GM12875 (cell line): ENCODE results near the gene STK32B.

ENCODE experiments used
- H3K4me3 ChIP-seq: one replicate; pipeline ENCODE4 v1.5.1; 2011; ENCODE audit warnings: low read depth, low read length, control low read depth
- TF ChIP-seq, protein P1 (sequence below): IDR thresholded peaks from 2 replicates; pipeline ENCODE4 v1.5.1; 2011; ENCODE audit warnings: low read depth, mild to moderate bottlenecking, control low read depth, inconsistent platforms, low read length, moderate library complexity, borderline replicate concordance; ENCODE audit not compliant: insufficient read depth

Gene STK32B

DNA sequence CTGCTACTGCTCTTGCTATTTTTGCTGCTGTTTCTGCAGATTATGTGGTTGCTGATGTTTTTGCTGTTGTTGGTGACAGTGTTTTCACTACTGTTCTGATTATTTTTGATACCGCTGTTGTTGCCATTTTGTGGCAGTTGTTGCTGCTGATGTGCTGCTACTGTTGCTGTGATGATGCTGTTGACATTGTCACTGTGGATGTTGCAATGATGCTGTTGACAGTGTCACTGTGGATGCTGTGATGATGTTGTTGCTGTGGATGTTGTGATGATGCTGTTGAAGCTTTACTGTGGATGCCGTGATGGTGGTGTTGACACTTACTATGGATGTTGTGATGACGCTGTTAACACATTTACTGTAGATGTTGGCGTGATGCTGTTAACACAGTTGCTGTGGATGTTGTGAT, 476.8 kb downstream of the STK32B start:
- TF ChIP-seq, protein P1, sequence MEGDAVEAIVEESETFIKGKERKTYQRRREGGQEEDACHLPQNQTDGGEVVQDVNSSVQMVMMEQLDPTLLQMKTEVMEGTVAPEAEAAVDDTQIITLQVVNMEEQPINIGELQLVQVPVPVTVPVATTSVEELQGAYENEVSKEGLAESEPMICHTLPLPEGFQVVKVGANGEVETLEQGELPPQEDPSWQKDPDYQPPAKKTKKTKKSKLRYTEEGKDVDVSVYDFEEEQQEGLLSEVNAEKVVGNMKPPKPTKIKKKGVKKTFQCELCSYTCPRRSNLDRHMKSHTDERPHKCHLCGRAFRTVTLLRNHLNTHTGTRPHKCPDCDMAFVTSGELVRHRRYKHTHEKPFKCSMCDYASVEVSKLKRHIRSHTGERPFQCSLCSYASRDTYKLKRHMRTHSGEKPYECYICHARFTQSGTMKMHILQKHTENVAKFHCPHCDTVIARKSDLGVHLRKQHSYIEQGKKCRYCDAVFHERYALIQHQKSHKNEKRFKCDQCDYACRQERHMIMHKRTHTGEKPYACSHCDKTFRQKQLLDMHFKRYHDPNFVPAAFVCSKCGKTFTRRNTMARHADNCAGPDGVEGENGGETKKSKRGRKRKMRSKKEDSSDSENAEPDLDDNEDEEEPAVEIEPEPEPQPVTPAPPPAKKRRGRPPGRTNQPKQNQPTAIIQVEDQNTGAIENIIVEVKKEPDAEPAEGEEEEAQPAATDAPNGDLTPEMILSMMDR: no peak
- H3K4me3 ChIP-seq: no peak overlapping the region

DNA sequence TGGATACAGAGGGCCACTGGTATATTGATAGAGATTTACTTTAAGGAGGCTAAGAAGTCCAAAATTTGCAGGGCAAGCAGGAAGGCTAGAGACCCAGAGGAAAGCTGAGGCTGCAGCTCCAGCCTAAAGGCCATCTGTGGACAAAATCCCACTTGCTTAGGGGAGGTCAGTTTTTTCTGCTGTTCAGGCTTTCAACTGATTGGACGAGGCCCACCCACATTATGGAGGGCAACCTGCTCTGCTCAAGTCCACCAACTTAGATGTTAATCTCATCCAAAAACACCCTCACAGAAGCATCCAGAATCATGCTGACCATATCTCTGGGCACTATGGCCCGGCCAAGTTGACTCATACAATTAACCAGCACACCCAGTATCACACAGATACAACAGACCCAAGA, 480.8 kb downstream of the STK32B start:
- TF ChIP-seq, protein P1: no peak
- H3K4me3 ChIP-seq: no peak overlapping the region

DNA sequence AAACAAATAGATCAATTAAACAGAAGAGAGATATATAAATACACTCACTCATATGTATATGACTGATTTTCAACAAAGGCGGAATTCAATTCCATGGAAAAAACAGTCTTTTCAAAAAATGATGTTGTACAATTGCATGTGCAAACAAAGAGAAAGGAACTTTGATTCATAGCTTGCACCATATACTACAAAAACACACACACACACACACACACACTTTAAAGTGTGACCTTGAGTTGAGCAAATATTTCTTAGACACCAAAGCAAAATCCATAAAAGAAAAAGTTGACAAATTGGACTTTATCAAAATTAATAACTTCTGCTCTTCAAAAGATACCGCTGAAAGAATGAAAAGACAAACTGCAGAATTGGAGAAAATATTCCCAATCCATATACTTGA, 488.3 kb downstream of the STK32B start:
- TF ChIP-seq, protein P1: no peak
- no peak overlapping the region for H3K4me3 ChIP-seq

DNA sequence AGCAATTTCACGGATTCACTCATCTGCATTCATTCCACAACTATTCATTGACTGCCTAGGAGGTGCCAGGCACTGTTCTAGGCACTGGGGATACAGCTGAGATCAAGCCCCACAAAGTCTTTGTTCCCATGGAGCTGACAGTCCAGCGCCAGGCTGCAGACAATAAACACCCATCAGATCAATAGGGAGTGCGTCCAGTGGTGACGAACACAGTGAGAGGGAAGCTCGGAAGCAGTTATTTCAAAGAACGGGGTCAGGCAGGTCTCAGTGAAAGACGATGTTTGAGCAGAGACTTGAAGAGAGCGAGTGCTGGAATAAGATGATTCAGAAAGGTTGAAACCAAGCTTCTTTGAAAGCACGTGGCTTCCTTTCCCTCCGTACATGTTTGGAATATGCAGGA, 489.9 kb downstream of the STK32B start:
- TF ChIP-seq, protein P1: no peak
- H3K4me3 ChIP-seq: no peak overlapping the region

DNA sequence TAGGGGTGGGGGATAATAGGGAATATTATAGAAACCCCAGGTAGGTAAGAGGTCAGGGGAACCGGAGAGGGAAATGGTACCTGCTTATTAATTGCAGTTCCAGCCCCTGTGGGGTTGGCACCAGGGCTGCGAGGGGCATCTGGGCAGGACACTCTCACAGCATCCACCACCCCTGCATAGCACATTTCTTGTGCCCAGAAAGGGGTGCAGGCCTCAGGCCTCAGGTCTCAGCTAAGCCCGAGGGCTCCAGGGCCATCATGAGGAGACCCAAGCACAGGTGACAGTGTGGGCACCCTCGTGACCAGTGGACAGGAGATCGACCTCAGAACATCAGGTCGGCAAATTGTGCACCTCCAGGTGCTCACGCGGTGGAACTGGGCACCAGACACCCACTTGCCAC, 492.4 kb downstream of the STK32B start:
- H3K4me3 ChIP-seq: no peak overlapping the region
- TF ChIP-seq, protein P1: no peak

DNA sequence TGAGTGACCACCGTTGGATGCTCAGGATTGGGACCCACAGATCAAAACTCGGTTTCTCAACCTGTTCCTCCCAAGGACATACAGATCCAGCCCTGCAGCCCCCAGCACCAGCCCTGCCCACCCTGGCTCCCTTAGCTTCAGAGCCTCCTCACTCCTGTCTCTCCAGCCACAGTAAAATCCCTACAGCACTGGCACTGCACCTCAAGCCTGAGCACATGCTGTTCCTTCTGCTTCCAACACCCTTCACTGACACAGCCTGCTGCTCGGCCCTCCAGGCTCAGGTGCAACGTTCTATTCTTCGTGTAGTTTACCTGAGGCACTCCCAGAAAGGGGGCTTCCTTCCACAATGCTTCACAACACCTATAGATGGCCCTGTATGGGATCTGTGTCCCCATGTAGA, 493.5 kb downstream of the STK32B start:
- H3K4me3 ChIP-seq: no peak overlapping the region
- TF ChIP-seq, protein P1: no peak

DNA sequence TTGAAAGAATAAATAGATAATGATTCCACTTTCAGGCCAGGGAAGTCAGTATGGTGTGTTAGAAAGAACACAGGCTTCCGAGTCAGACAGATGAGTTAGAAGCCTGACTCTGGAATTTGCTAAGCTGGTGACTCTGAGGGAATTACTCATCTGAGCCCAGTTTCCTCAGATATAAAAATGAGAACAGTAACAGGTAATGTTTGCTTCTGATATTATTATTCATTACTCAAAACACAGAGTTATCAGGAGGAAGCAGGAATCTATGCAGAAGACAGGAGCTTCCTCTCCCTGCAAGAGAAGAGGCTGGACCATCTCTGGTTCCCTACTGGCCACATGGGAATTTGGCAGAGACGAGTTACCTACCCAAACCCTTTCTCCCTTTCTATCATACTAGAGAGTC, 494.0 kb downstream of the STK32B start:
- H3K4me3 ChIP-seq: no peak overlapping the region
- TF ChIP-seq, protein P1: no peak
